GM08714 (cell line): Measurements from ENCODE around the gene MAN2C1.
"Not testable (repeated sequence)": the region's sequence is repeated elsewhere in the genome, so short reads cannot be mapped to it uniquely, and the experiment has no call there.

Experiments
- H3K4me3 ChIP-seq: fragments of 200-500 bp; sonication (Bioruptor generic); 2 replicates; pipeline ENCODE4 v1.5.1; 2014; ENCODE audit warnings: mild to moderate bottlenecking, low read length, inconsistent platforms
- ZNF274 ChIP-seq: IDR thresholded peaks from 2 replicates; pipeline ENCODE4 v1.6.1; 2012; ENCODE audit warnings: mild to moderate bottlenecking, low read depth, low read length

Gene MAN2C1

DNA sequence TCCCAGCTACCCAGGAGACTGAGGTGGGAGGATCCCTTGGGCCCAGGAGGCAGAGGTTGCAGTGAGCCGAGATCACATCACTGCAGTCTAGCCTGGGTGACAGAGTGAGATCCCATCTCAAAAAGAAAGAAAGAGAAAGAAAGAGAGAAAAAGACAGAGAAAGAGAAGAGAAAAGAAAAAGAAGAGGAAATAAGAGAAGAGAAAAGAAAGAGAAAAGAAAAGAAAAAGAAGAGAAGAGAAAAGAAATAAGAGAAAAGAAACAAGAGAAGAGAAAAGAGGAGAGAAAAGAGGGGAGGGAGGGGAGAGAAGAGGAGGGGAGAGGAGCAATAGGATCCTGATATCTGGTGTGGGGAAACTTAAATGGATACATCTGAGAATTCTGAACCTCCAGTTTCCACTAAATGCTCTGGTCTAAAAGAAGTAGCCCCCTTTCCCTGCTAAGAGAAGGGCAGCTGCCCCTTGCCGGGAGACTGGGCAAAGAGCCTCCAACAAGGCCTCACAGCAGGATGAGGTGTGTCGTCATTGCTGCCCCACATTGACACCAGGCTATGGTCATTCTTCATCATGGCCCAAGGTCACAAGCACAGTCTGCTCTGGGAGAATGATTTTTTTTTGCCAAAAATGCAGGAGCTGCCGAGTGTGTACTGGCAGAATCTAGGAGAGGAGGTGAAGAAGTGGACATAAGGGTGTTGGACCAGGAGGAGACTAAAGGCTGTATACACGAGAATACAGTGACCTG is 53.7 kb downstream of the MAN2C1 start:
- no peak overlapping the region for H3K4me3 ChIP-seq
- TF ChIP-seq ZNF274, result no peak

DNA sequence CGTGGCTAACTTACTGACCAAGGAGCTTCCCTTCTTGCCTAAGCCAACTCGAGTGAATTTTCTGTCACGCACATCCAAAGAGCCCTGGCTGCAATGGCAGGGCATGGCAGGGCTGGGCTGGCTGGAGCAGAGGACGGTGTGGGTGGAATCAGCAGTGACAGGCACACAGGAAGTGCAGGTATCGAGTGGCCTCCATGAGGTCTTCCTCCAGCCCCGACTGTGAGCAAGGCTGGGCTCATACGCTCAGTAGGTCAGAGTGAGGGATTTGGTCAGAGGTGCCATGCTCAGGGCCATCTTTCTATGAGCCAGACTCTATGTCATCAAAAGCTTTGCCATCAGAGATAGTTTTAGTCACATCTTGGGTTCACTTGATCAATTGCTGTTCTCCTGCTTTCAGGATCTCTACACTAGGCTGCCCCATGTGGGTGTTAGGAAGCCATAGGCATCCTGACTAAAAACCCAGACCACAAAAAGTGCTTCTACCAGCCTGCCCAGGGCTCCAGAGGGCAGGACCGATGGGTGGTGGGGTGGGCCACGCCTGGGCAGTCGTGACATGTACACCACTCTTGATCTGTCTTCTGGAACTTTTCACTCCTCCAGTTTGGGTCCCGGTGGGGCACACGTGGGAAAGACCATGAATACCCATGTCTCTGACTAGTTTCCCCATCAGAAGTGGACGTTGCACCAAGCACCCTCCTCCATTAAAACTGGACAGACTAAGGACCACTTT is 55.1 kb downstream of the MAN2C1 start:
- no peak overlapping the region for H3K4me3 ChIP-seq
- no peak for TF ChIP-seq ZNF274

DNA sequence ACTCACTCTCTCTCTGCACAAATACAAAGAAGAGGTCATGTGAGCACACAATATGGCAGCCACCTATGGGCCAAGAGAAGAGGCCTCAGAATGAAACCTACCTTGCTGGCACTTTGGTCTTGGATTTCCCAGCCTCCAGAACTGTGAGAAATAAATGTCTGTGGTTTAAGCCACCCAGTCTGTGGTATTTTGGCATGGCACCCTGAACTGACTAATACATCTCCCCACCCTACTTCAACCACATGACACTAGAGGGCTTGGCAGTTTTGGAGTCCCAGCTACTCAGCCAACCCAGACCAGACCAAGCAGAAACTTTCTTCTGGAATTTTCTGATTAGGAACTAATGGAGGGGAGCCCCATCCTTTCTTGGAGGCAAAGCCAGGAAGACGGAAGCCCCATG is 55.9 kb downstream of the MAN2C1 start:
- H3K4me3 ChIP-seq, result not testable (repeated sequence)

DNA sequence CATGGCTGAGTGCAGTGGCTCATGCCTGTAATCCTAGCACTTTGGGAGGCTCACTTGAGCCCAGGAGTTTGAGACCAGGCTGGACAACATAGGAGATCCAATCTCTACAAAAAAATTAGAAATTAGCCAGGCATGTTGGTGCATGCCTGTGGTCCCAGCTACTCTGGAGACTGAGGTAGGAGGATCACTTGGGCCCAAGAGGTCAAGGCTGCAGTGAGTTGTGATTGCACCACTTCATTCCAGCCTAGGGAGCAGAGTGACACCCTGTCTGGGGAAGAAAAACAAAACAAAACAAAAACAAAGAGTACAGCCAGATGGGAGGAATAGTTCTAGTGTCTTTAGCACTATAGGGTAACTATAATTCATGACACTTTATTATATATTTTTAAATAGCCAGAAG is 58.7 kb downstream of the MAN2C1 start:
- no peak overlapping the region for H3K4me3 ChIP-seq
- TF ChIP-seq ZNF274, result no peak

DNA sequence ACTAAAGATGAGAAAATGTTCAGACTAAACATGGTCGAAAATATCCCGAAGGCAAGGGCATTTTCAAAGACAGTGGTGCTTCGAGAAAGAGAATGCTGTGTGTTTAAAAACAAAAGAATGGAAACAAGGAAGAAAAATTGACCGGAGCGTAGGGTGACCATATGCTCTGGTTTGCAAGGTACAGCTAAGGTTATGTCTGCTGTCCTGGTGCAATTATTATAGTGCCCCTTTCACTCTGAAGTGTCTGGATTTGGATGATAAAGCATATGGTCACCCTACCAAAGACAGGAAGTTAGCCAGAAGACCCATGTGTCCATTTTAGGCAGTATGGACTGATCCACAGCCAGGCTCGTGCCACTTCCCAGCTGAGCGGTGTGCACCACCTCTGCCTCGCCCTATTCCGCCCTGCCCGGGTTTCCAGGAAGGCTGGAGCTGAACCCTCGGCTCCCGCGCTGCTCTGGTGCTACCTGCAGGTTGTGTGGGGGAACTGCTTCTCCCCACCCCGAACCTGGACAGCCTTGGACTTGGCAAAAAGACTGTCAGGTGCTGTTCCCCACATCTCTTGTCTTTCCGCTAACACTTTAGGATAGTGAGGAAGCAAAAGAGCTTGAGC is 60.5 kb downstream of the MAN2C1 start:
- no peak overlapping the region for H3K4me3 ChIP-seq
- TF ChIP-seq ZNF274, result no peak

DNA sequence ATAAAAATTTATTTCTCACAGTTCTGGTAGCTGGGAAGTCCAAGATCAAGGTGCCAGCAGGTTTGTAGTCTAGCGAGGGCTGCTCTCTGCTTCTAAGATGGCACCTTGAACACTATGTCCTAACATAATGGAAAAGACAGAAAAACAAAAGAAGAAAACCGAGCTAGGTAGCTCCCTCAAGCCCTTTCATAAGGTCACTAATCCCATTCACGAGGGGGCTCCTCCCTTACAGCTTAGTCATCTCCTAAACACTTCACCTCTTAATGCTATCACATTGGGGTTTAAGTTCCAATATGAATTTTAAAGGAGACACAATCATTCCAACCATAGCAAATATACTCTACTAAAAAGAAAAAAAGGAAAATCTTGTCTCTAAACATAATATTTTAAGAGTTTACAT is 62.2 kb downstream of the MAN2C1 start:
- TF ChIP-seq ZNF274, result no peak
- no peak overlapping the region for H3K4me3 ChIP-seq
